ENCODE measurements around the gene ZSCAN5B. TPM values are rescaled to one million over a fixed set of nuclear protein-coding genes. Genes with fewer than 3 reads are reported as not detected.

ZSCAN5B gene
- total RNA-seq, 5 donors from 2014 or later (not counting 1 experiment from before 2014, with no cell fraction given): not detected

DNA sequence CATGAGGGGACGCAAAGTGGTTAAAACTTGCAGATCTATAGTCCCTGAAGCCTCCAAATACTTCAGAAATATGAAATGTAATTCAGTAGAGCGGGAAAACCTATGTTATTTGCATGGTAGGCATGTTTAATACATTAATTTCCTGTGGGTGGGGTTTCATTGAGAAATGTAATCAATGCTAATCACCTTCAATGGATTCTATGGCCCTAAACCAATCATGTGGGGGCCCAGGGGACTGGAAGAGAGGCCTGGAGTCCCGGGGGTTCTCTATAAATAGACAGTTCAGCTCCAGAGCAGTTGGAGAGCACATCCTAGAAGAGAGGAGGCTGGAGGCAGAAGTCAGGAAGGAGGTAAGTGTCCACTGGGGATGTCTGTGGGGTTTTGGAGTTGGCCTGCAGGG is 4.4 kb upstream of the ZSCAN5B start, which contains the start of gene ZSCAN5C:
Gene ZSCAN5C (plus strand): TSS at position 301 of the 400 bp plus-strand sequence. CDS start 3,641 bp downstream, outside the sequence.
- ATAC-seq (replicated peaks in 1 of 4): no peak
- no peak within 1 kb of the TSS for H3K27ac ChIP-seq (ENCODE audit: low read length)
- no peaks in the 10 kb centered on the region for H3K4me1 Mint-ChIP-seq
- no peaks in the 10 kb centered on the region for H3K36me3 Mint-ChIP-seq
- H3K4me3 Mint-ChIP-seq: no peak within 1 kb of the TSS
- H3K4me1 ChIP-seq (ENCODE audit: control insufficient read depth in 1 of 2, extremely low read depth in 1 of 2, insufficient read depth in 2 of 2, low read length in 2 of 2): no peaks in the 10 kb centered on the region
- POLR2A ChIA-PET: no interaction called here
- peaks cover 0 to 3% of the 10 kb centered on the region in 2 experiments for H3K27me3 ChIP-seq (replicated peaks in 1 of 2; ENCODE audit: control insufficient read depth in 2 of 2, extremely low read depth in 1 of 2, insufficient read depth in 2 of 2, low read length in 1 of 2)
- DNase-seq: no peak
- peaks cover 0 to 11% of the 10 kb centered on the region in 2 donors for H3K27me3 Mint-ChIP-seq
- H3K4me3 ChIP-seq (ENCODE audit: control insufficient read depth in 1 of 2, extremely low read depth in 1 of 2, low read length in 1 of 2): no peak within 1 kb of the TSS
- CTCF ChIA-PET: no interaction called here
- WGBS (ENCODE audit: insufficient coverage): no CpG with 5 or more reads among the region's 3 CpGs
- H3K36me3 ChIP-seq (ENCODE audit: control insufficient read depth in 2 of 2, extremely low read depth in 1 of 2, insufficient read depth in 1 of 2, low read length in 1 of 2): no peaks in the 10 kb centered on the region
- H3K27ac Mint-ChIP-seq: no peak within 1 kb of the TSS
- H3K9me3 Mint-ChIP-seq: no peaks in the 10 kb centered on the region
- no peaks in the 10 kb centered on the region for H3K9me3 ChIP-seq

DNA sequence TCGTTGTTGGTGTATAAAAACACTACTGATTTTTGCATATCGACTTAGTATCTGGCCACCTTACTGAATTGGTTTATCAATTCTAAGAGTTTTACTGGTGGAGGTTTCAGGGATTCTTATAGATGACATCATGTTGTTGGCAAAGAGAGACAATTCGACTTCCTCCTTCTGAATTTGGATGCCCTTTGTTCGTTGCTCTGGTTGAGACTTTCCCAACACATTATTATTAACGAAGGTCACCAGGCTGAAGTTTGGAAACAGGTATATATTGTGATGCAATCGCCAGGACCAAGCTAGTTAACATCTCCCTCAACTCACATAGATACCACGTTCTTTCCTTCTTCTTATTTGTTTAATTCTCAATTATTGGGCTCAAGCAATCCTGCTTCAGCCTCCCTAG is 2.1 kb upstream of the ZSCAN5B start:
- no peak overlapping the region for H3K27ac ChIP-seq (ENCODE audit: low read length)
- DNase-seq (no peak), ATAC-seq (replicated peaks in 1 of 4) (no peak)
- H3K4me3 ChIP-seq (ENCODE audit: control insufficient read depth in 1 of 2, extremely low read depth in 1 of 2, low read length in 1 of 2): no peak overlapping the region
- POLR2A ChIA-PET: no interaction called here
- peaks cover 0 to 7% of the 10 kb centered on the region in 2 experiments for H3K27me3 ChIP-seq (replicated peaks in 1 of 2; ENCODE audit: control insufficient read depth in 2 of 2, extremely low read depth in 1 of 2, insufficient read depth in 2 of 2, low read length in 1 of 2)
- no peaks in the 10 kb centered on the region for H3K9me3 Mint-ChIP-seq
- H3K27me3 Mint-ChIP-seq: peaks cover 0 to 2% of the 10 kb centered on the region in 2 donors
- no peaks in the 10 kb centered on the region for H3K36me3 Mint-ChIP-seq
- CTCF ChIA-PET: no interaction called here
- no peaks in the 10 kb centered on the region for H3K9me3 ChIP-seq
- no peak overlapping the region for H3K4me3 Mint-ChIP-seq
- no peak overlapping the region for H3K27ac Mint-ChIP-seq
- H3K4me1 ChIP-seq (ENCODE audit: control insufficient read depth in 1 of 2, extremely low read depth in 1 of 2, insufficient read depth in 2 of 2, low read length in 2 of 2): no peaks in the 10 kb centered on the region
- no peaks in the 10 kb centered on the region for H3K4me1 Mint-ChIP-seq
- no peaks in the 10 kb centered on the region for H3K36me3 ChIP-seq (ENCODE audit: control insufficient read depth in 2 of 2, extremely low read depth in 1 of 2, insufficient read depth in 1 of 2, low read length in 1 of 2)
- 100% methylated on average over 2 of the region's 7 CpGs for WGBS (ENCODE audit: insufficient coverage)

DNA sequence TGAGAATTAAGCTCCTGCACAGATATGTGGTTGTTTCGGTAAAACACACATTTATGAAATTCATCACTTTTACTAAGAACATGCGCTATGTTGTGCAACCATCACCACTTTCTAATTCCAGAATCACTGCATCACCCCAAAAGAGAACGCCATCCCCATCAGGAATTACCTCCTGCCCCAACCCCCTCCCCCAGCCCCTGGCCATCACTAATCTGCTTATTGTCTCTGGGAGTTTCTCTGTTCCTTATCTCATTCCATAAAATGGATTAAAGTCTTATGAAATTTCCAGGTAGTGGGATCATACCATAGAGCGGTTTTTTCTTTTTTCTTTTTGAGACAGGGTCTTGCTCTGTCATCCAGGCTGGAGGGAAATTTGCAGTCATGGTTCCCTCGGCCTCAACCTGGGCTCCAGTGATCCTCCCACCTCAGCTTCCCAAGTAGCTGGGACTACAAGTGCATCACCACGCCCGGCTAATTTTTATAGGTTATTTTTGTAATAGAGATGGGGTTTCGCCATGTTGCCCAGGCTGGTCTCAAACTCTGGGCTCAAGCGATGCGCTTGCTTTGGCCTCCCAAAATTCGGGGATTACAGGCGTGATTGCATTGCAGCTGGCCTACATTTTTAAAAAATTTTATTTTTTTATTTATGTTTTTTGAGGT is 3.5 kb downstream of the ZSCAN5B start:
- no peaks in the 10 kb centered on the region for H3K4me1 Mint-ChIP-seq
- Histone ChIP-seq H3K27ac (ENCODE audit: low read length) (no peak overlapping the region), H3K36me3 (ENCODE audit: control insufficient read depth in 2 of 2, extremely low read depth in 1 of 2, insufficient read depth in 1 of 2, low read length in 1 of 2) (no peaks in the 10 kb centered on the region), H3K27me3 (replicated peaks in 1 of 2; ENCODE audit: control insufficient read depth in 2 of 2, extremely low read depth in 1 of 2, insufficient read depth in 2 of 2, low read length in 1 of 2) (peaks cover 0 to 5% of the 10 kb centered on the region in 2 experiments), H3K4me1 (ENCODE audit: control insufficient read depth in 1 of 2, extremely low read depth in 1 of 2, insufficient read depth in 2 of 2, low read length in 2 of 2) (no peaks in the 10 kb centered on the region), H3K9me3 (no peaks in the 10 kb centered on the region), H3K4me3 (ENCODE audit: control insufficient read depth in 1 of 2, extremely low read depth in 1 of 2, low read length in 1 of 2) (no peak overlapping the region)
- no peaks in the 10 kb centered on the region for H3K9me3 Mint-ChIP-seq
- ATAC-seq (replicated peaks in 1 of 4) (no peak), DNase-seq (no peak)
- H3K27me3 Mint-ChIP-seq: peaks cover 0 to 5% of the 10 kb centered on the region in 2 donors
- no peak overlapping the region for H3K27ac Mint-ChIP-seq
- H3K4me3 Mint-ChIP-seq: no peak overlapping the region
- POLR2A ChIA-PET: no interaction called here
- CTCF ChIA-PET: no interaction called here
- WGBS (ENCODE audit: insufficient coverage): 100% methylated on average over 1 of the region's 12 CpGs
- H3K36me3 Mint-ChIP-seq: no peaks in the 10 kb centered on the region

DNA sequence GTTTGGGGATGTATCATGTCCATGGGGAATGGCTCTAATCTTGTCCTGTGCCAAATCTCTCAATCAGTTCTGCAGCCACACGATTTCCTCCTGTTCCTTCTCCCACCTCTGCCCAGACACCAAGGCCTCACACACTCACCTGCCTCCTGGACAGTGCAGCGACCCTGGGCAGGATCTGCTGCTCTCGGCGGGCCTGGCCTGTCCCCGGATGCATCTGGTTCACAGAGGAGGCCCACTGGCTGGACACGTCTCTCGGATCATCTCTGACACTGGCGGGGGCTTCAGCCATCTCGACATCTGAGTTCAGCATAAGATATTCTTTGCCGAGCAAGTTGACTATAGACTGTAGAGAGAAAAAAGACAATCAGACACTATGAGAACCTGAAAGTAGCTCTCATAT is 5.9 kb downstream of the ZSCAN5B start:
- Mint-ChIP-seq H3K27ac (no peak overlapping the region), H3K9me3 (no peaks in the 10 kb centered on the region), H3K4me1 (no peaks in the 10 kb centered on the region), H3K4me3 (no peak overlapping the region), H3K36me3 (no peaks in the 10 kb centered on the region), H3K27me3 (peaks cover 0 to 8% of the 10 kb centered on the region in 2 donors)
- POLR2A ChIA-PET: no interaction called here
- Histone ChIP-seq H3K27ac (ENCODE audit: low read length) (no peak overlapping the region), H3K36me3 (ENCODE audit: control insufficient read depth in 2 of 2, extremely low read depth in 1 of 2, insufficient read depth in 1 of 2, low read length in 1 of 2) (no peaks in the 10 kb centered on the region), H3K4me3 (ENCODE audit: control insufficient read depth in 1 of 2, extremely low read depth in 1 of 2, low read length in 1 of 2) (no peak overlapping the region), H3K4me1 (ENCODE audit: control insufficient read depth in 1 of 2, extremely low read depth in 1 of 2, insufficient read depth in 2 of 2, low read length in 2 of 2) (no peaks in the 10 kb centered on the region), H3K27me3 (replicated peaks in 1 of 2; ENCODE audit: control insufficient read depth in 2 of 2, extremely low read depth in 1 of 2, insufficient read depth in 2 of 2, low read length in 1 of 2) (peaks cover 0 to 6% of the 10 kb centered on the region in 2 experiments), H3K9me3 (no peaks in the 10 kb centered on the region)
- 92% methylated on average over 6 of the region's 10 CpGs for WGBS (ENCODE audit: insufficient coverage)
- no peak for ATAC-seq (replicated peaks in 1 of 4)
- no peak for DNase-seq
- CTCF ChIA-PET: no interaction called here

DNA sequence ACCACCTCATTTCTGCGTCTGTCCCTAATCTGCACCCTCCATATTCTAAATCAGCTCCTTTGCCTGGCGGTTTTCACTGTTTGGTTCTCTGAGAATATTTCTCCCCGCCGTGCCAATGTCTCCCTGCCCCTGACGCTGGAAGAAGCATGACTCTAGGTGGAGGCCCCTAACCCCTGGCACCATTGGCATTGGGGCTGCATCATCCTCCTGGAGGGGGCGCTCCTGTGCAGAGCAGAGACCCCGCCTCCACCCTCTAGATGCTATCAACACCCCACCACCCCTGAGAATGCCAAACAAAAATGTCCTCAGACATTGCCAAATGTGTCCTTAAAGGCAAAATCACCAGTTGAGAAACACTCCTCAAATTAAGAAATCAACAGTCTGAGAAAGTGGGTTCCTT is 6.5 kb downstream of the ZSCAN5B start:
- Histone ChIP-seq H3K27me3 (replicated peaks in 1 of 2; ENCODE audit: control insufficient read depth in 2 of 2, extremely low read depth in 1 of 2, insufficient read depth in 2 of 2, low read length in 1 of 2) (peaks cover 0 to 2% of the 10 kb centered on the region in 2 experiments), H3K4me1 (ENCODE audit: control insufficient read depth in 1 of 2, extremely low read depth in 1 of 2, insufficient read depth in 2 of 2, low read length in 2 of 2) (peaks cover 0 to under 1% of the 10 kb centered on the region in 2 experiments), H3K27ac (ENCODE audit: low read length) (no peak overlapping the region), H3K9me3 (no peaks in the 10 kb centered on the region), H3K36me3 (ENCODE audit: control insufficient read depth in 2 of 2, extremely low read depth in 1 of 2, insufficient read depth in 1 of 2, low read length in 1 of 2) (no peaks in the 10 kb centered on the region), H3K4me3 (ENCODE audit: control insufficient read depth in 1 of 2, extremely low read depth in 1 of 2, low read length in 1 of 2) (no peak overlapping the region)
- H3K9me3 Mint-ChIP-seq: no peaks in the 10 kb centered on the region
- DNase-seq: no peak
- WGBS (ENCODE audit: insufficient coverage): 84% methylated on average over 6 of the region's 7 CpGs
- H3K4me1 Mint-ChIP-seq: no peaks in the 10 kb centered on the region
- H3K27me3 Mint-ChIP-seq: peaks cover 0 to 8% of the 10 kb centered on the region in 2 donors
- POLR2A ChIA-PET: no interaction called here
- H3K4me3 Mint-ChIP-seq: no peak overlapping the region
- no peak overlapping the region for H3K27ac Mint-ChIP-seq
- no peak for ATAC-seq (replicated peaks in 1 of 4)
- no peaks in the 10 kb centered on the region for H3K36me3 Mint-ChIP-seq
- CTCF ChIA-PET: no interaction called here

DNA sequence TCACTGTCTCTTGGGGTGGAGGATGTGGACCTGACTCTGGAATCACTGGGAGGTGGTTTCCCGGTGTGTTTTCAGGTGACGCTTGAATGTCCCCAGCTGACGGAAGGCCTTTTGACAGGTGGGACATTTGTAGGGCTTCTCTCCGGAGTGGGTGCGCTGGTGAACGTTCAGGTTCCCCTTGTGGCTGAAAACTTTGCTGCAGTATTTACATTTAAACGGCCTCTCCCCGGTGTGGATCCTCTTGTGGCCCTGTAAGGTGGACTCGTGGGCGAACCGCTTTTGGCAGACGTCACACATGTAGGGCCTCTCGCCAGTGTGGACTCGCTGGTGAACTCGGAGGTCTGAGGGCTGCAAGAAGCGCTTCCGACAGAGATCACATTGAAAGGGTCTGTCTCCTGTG is 7.8 kb downstream of the ZSCAN5B start:
- POLR2A ChIA-PET: no interaction called here
- no peak for ATAC-seq (replicated peaks in 1 of 4)
- CTCF ChIA-PET: no interaction called here
- DNase-seq: no peak
- Histone ChIP-seq H3K27me3 (replicated peaks in 1 of 2; ENCODE audit: control insufficient read depth in 2 of 2, extremely low read depth in 1 of 2, insufficient read depth in 2 of 2, low read length in 1 of 2) (peaks cover 0 to 2% of the 10 kb centered on the region in 2 experiments), H3K36me3 (ENCODE audit: control insufficient read depth in 2 of 2, extremely low read depth in 1 of 2, insufficient read depth in 1 of 2, low read length in 1 of 2) (no peaks in the 10 kb centered on the region), H3K9me3 (no peaks in the 10 kb centered on the region), H3K4me1 (ENCODE audit: control insufficient read depth in 1 of 2, extremely low read depth in 1 of 2, insufficient read depth in 2 of 2, low read length in 2 of 2) (peaks cover 0 to 2% of the 10 kb centered on the region in 2 experiments), H3K27ac (ENCODE audit: low read length) (no peak overlapping the region), H3K4me3 (ENCODE audit: control insufficient read depth in 1 of 2, extremely low read depth in 1 of 2, low read length in 1 of 2) (no peak overlapping the region)
- no peaks in the 10 kb centered on the region for H3K36me3 Mint-ChIP-seq
- no peak overlapping the region for H3K4me3 Mint-ChIP-seq
- 87% methylated on average over 11 of the region's 17 CpGs for WGBS (ENCODE audit: insufficient coverage)
- peaks cover under 1 to 19% of the 10 kb centered on the region in 2 donors for H3K27me3 Mint-ChIP-seq
- peaks cover 0 to 6% (median 0%) of the 10 kb centered on the region in 3 donors for H3K4me1 Mint-ChIP-seq
- H3K27ac Mint-ChIP-seq: no peak overlapping the region
- no peaks in the 10 kb centered on the region for H3K9me3 Mint-ChIP-seq
